Neural progenitor cell (in vitro differentiated cells): ENCODE data around the gene DAW1.

Experiments used
- EZH2 ChIP-seq: fragments of 200-600 bp; sonication (generic); IDR thresholded peaks from 2 replicates; pipeline ENCODE4 v1.6.1; 2017; ENCODE audit warnings: antibody characterized with exemption, mild to moderate bottlenecking, moderate library complexity
- EZH2phosphoT487 ChIP-seq: fragments of 200-600 bp; sonication (generic); IDR thresholded peaks from 2 replicates; pipeline ENCODE4 v1.6.1; 2017; ENCODE audit warnings: antibody characterized with exemption
- TF ChIP-seq, protein P1 (sequence below): fragments of 200-600 bp; sonication (generic); IDR thresholded peaks from 2 replicates; pipeline ENCODE4 v1.5.1; 2017; ENCODE audit warnings: antibody characterized with exemption, mild to moderate bottlenecking

DNA sequence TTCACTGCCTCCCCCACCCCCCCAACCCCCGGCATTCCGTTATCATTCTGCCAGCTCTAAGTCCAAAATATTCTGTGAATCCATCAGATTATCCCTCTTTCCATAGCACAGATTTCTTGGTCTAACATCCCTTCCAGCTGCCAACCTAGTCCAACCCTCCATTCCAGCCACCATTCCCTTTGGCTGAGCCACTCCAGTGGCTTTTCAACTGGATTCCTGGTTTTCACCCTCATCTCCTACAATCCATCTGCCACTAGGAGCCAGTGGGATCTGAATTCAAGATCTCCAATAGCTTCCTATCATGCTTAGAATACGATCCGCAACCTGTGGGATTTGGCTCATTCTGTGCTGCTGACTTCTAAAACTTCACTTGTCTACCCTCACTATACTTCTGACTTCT, 1.2 kb downstream of the DAW1 start:
- TF ChIP-seq, protein P1, sequence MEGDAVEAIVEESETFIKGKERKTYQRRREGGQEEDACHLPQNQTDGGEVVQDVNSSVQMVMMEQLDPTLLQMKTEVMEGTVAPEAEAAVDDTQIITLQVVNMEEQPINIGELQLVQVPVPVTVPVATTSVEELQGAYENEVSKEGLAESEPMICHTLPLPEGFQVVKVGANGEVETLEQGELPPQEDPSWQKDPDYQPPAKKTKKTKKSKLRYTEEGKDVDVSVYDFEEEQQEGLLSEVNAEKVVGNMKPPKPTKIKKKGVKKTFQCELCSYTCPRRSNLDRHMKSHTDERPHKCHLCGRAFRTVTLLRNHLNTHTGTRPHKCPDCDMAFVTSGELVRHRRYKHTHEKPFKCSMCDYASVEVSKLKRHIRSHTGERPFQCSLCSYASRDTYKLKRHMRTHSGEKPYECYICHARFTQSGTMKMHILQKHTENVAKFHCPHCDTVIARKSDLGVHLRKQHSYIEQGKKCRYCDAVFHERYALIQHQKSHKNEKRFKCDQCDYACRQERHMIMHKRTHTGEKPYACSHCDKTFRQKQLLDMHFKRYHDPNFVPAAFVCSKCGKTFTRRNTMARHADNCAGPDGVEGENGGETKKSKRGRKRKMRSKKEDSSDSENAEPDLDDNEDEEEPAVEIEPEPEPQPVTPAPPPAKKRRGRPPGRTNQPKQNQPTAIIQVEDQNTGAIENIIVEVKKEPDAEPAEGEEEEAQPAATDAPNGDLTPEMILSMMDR: no peak
- TF ChIP-seq EZH2 (no peak), EZH2phosphoT487 (no peak)
